Measurements from ENCODE around the gene MED8.
A peak's percentile ranks its signal among the peaks of the same experiment; 100 is the strongest.

The MED8 gene

GRCh38 chr1:43389326-43390313 lies at the start of gene MED8, which contains the start of gene SZT2:
TSS of gene MED8 (minus strand) at chr1:43389800. CDS start at chr1:43389764, 36 bp downstream.
TSS of gene SZT2 (plus strand) at chr1:43389899. CDS start at chr1:43389969, 70 bp downstream.
- H3K4me3 ChIP-seq (replicated peaks in 1 of 2; ENCODE audit: low read depth in 2 of 2, low read length in 2 of 2), result peak within 1 kb of the TSS; percentile 90 to 94
- peak; percentile 95 for DNase-seq (ENCODE audit: low read depth in 2 of 2)
- TF ChIP-seq CTCF (IDR thresholded peaks at IDR 0.05; ENCODE audit: low read depth, low read length), result no peak

DNA sequence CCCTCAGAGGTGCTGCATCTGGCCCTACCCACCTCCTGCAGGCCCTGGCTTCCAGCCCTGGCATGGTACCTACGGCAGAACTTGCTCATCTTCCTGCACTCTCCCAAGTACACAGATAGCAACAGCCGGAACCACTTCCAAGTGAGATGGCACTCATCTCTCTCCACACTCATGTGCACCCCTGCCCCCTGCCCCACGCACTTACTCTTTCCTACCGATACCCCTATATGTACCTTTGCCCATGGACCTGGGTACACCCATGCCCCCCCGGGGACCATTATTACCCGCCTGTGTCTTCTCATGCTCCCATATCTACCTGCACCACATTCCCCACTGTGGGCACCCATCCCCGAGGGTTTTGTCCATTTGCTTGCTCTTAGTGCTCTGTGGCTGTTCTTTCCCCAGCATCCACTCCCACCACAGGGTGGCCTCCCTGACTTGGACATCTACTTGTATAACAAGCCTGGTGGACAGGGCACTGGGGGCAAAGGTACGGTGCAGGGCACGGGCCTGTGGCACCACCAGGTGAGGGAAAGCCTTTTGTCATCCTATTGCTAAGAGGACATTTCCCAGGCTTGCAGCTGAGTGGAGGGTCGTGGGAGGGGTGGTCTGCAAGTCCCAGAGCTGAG lies 49.5 kb upstream of the MED8 start:
- DNase-seq (ENCODE audit: low read depth in 2 of 2), result no peak
- no peak for TF ChIP-seq CTCF (IDR thresholded peaks at IDR 0.05; ENCODE audit: low read depth, low read length)
- H3K4me3 ChIP-seq (replicated peaks in 1 of 2; ENCODE audit: low read depth in 2 of 2, low read length in 2 of 2), result no peak overlapping the region

DNA sequence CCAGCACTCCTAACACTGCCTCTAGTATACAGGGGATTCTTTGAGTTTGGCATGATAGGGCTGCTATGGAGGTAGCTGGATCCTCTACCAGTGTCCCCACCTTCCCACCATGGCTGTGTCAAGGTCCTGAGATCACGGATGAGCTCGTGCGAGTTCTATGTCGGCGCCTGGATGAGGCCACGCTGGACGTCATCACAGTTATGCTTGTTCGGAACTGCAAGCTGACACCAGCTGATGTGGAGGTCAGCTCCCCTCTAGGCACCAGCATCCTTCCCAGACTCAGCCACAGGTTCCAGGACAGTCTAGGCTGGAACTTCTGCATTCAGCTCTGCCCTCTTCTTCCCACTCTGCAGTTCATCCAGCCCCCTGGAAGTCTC lies 49.0 kb upstream of the MED8 start:
- no peak for TF ChIP-seq CTCF (IDR thresholded peaks at IDR 0.05; ENCODE audit: low read depth, low read length)
- no peak overlapping the region for H3K4me3 ChIP-seq (replicated peaks in 1 of 2; ENCODE audit: low read depth in 2 of 2, low read length in 2 of 2)
- no peak for DNase-seq (ENCODE audit: low read depth in 2 of 2)

- H3K4me3 ChIP-seq (replicated peaks in 1 of 2; ENCODE audit: low read depth in 2 of 2, low read length in 2 of 2), result no peak overlapping the region
- no peak for DNase-seq (ENCODE audit: low read depth in 2 of 2)
- no peak for TF ChIP-seq CTCF (IDR thresholded peaks at IDR 0.05; ENCODE audit: low read depth, low read length)
Observed at GRCh38 chr1:43438006-43438405, 48.4 kb upstream of the MED8 start.

DNA sequence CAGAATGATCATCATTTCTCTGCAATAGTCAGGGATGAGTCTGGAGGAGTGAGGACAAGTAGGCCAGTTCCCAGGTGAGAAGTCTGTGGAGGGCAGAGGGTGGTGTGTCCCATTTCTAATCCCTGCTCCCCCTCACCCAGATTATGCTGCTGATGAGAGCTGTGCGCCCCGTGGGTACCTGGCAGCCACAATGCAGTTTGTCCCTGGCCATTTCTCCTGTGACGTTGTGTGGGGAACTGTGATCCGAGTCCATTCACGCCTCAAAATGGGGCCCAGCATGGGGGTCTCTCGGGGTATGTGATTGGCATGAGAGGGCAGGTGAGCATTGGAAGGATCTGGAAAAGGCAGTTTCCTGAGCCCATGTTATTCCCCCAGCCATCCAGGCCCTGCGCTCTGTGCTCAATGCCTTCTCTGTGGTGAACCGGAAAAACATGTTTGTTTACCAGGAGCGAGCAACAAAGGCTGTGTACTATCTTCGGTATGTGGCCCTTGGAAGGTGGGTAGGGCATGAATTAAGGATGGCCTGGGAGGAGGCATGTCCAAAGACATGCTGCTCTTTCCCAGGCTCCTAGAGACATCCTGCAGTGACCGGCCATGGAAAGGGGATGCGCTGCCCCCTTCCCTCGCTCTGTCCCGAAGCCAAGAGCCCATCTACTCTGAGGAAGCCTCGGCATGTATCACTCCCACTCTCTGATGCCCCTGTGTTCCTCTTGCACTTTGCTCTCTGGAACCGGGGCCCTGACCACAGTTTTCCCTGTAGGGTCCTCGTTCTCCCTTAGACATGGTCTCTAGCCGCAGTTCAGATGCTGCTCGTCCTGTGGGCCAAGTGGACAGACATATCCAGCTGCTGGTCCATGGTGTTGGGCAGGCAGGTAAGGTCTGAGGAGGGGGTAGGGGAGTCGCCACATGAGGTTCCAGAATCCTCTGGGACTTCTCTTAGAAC lies 47.7 kb upstream of the MED8 start:
- no peak for TF ChIP-seq CTCF (IDR thresholded peaks at IDR 0.05; ENCODE audit: low read depth, low read length)
- H3K4me3 ChIP-seq (replicated peaks in 1 of 2; ENCODE audit: low read depth in 2 of 2, low read length in 2 of 2), result no peak overlapping the region
- DNase-seq (ENCODE audit: low read depth in 2 of 2), result no peak

DNA sequence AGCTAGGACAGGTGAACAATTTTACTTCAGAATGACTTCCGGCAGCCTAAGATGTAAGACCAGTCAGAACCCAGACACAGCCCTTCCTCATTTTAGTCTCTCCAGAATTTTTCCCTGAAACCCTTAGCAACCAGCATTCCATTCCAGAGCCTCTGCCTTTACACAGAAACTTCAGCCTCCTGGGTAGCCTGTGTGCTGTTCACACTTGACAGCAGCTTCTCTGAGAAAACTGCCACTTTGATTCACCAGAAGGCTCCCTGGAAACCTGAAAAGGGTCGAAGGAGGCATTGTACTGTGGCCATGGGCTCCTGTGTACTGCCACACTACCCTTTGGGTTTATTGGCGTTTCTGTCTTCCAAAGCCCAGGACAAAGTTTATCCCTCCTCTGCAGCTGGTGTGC lies 46.8 kb upstream of the MED8 start:
- H3K4me3 ChIP-seq (replicated peaks in 1 of 2; ENCODE audit: low read depth in 2 of 2, low read length in 2 of 2), result no peak overlapping the region
- no peak for TF ChIP-seq CTCF (IDR thresholded peaks at IDR 0.05; ENCODE audit: low read depth, low read length)
- DNase-seq (ENCODE audit: low read depth in 2 of 2), result no peak

Data from cardiac fibroblast (primary cell).